Endothelial cell of umbilical vein (primary cell): ENCODE results near the gene KCNA3. TPM values are rescaled to one million over a fixed set of nuclear protein-coding genes. Genes with fewer than 3 reads are reported as not detected.

ENCODE experiments used
- BruUV-seq: library from RNA; stranded (reverse); fragments of 400-500 nt; replicated peaks from 2 replicates; lab custom pipeline; 2021; lab: Mats Ljungman, UMichigan
- CTCF ChIA-PET: fragments of 300-600, 350-600 bp; sonication (Branson Sonifier 250); formaldehyde crosslinking; loops from one replicate; lab custom pipeline; 2021; ENCODE audit warnings: antibody characterized with exemption, inconsistent platforms; lab: Charles Lee
- POLR2A ChIA-PET: fragments of 300-600, 350-600 bp; sonication (Branson Sonifier 250); formaldehyde crosslinking; loops from one replicate; lab custom pipeline; 2021; ENCODE audit warnings: antibody characterized with exemption, inconsistent platforms; lab: Charles Lee
- DNase-seq: peaks from one replicate; pipeline ENCODE4 v3.0.0-alpha.2; 2011; ENCODE audit warnings: low read depth, low spot score
- FAIRE-seq: peaks from 2 replicates; lab custom pipeline; 2011; peaks lifted over from hg19 to GRCh38; lab: Jason Lieb, UNC
- H2AFZ ChIP-seq: 2 replicates; pipeline ENCODE4 v1.6.0; 2012; ENCODE audit warnings: low read depth, low read length, control low read depth, inconsistent platforms
- H3K27ac ChIP-seq: 2 replicates; pipeline ENCODE4 v1.5.1; 2011; ENCODE audit warnings: low read depth, mild to moderate bottlenecking, control low read depth, low read length, moderate library complexity; ENCODE audit not compliant: insufficient read depth
- H3K27me3 ChIP-seq, 2 experiments: 2 replicates each; pipeline versions ENCODE4 v1.6.0 to v1.6.1; 2011; ENCODE audit warnings: low read length in 2 of 2, mixed read lengths in 1 of 2; ENCODE audit not compliant: control insufficient read depth in 2 of 2, insufficient read depth in 2 of 2
- H3K36me3 ChIP-seq, 2 experiments: 2 replicates in 1 of 2; 3 replicates in 1 of 2; pipeline ENCODE4 v1.5.1; 2011; ENCODE audit warnings: low read length in 2 of 2, mild to moderate bottlenecking in 1 of 2, moderate library complexity in 1 of 2; ENCODE audit not compliant: control insufficient read depth in 2 of 2, insufficient read depth in 2 of 2; ENCODE audit errors: extremely low read depth in 1 of 2
- H3K4me1 ChIP-seq: 3 replicates; pipeline ENCODE4 v1.5.1; 2011; ENCODE audit warnings: mild to moderate bottlenecking, low read length; ENCODE audit not compliant: control insufficient read depth, insufficient read depth; ENCODE audit errors: extremely low read depth
- H3K4me2 ChIP-seq: 2 replicates; pipeline ENCODE4 v1.6.1; 2011; ENCODE audit warnings: low read length, control low read depth, mixed read lengths; ENCODE audit not compliant: insufficient read depth
- H3K4me3 ChIP-seq, 3 experiments: fragments of 200-600 bp in 1 of 3; sonication (generic), shearing (Covaris generic) in 1 of 3; replicated peaks in 1 of 3; 2 replicates each; pipeline ENCODE4 v1.5.1; 2011 to 2016; ENCODE audit warnings: control low read depth in 3 of 3, low read length in 3 of 3, mild to moderate bottlenecking in 2 of 3, inconsistent platforms in 1 of 3, low read depth in 1 of 3, moderate library complexity in 1 of 3; ENCODE audit not compliant: insufficient read depth in 1 of 3
- H3K79me2 ChIP-seq: 2 replicates; pipeline ENCODE4 v1.6.0; 2012; ENCODE audit warnings: low read length, inconsistent platforms; ENCODE audit not compliant: control insufficient read depth, insufficient read depth
- H3K9ac ChIP-seq: replicated peaks from 2 replicates; pipeline ENCODE3; 2011; ENCODE audit warnings: low read length, control low read depth; ENCODE audit not compliant: insufficient read depth; ENCODE audit errors: extremely low read depth
- H3K9me1 ChIP-seq: replicated peaks from 3 replicates; pipeline ENCODE4 v1.6.0; 2011; ENCODE audit warnings: mild to moderate bottlenecking, low read length; ENCODE audit not compliant: control insufficient read depth, insufficient read depth; ENCODE audit errors: extremely low read depth
- H3K9me3 ChIP-seq: replicated peaks from 2 replicates; pipeline ENCODE4 v1.5.1; 2012; ENCODE audit warnings: low read length, inconsistent platforms; ENCODE audit not compliant: control insufficient read depth, insufficient read depth
- H4K20me1 ChIP-seq: replicated peaks from 2 replicates; pipeline ENCODE3; 2011; ENCODE audit warnings: mild to moderate bottlenecking, low read length; ENCODE audit not compliant: control insufficient read depth, insufficient read depth; ENCODE audit errors: extremely low read depth
- EZH2 ChIP-seq: IDR thresholded peaks from 2 replicates; pipeline ENCODE4 v1.6.1; 2012; ENCODE audit warnings: borderline replicate concordance, low read depth, mild to moderate bottlenecking, moderate library complexity, low read length, inconsistent platforms; ENCODE audit not compliant: severe bottlenecking
- FOS ChIP-seq: IDR thresholded peaks from 2 replicates; pipeline ENCODE4 v1.6.1; 2011; ENCODE audit warnings: mild to moderate bottlenecking, low read length, moderate library complexity, borderline replicate concordance; ENCODE audit not compliant: insufficient read depth
- JUN ChIP-seq: IDR thresholded peaks from 2 replicates; pipeline ENCODE4 v1.6.1; 2011; ENCODE audit warnings: borderline replicate concordance, low read depth; ENCODE audit not compliant: insufficient read length, insufficient read depth
- MYC ChIP-seq: IDR thresholded peaks from one replicate; pipeline ENCODE4 v1.6.1; 2011; ENCODE audit warnings: mild to moderate bottlenecking, low read depth, low read length
- POLR2AphosphoS5 ChIP-seq: IDR thresholded peaks from 2 replicates; pipeline ENCODE4 v1.6.1; 2012; ENCODE audit warnings: low read depth, mild to moderate bottlenecking, control low read depth, low read length, moderate library complexity; ENCODE audit not compliant: insufficient read depth
- dilution Hi-C: fragments of 300-500 bp; cut with MboI; formaldehyde crosslinking; loops from one replicate; pipeline ENCODE4 v1.15.0; 2019; ENCODE audit warnings: low sequenced_read_pairs; ENCODE audit not compliant: extremely low pct_ligation_motif_present
- intact Hi-C: fragments of 100-400 bp; cut with micrococcal nuclease; formaldehyde crosslinking; loops from one replicate; pipeline ENCODE4 v1.10.0; 2022
- polyA plus RNA-seq, 4 experiments: library from polyadenylated mRNA; depleted of rRNA in 3 of 4; stranded (reverse) in 3 of 4; unstranded in 1 of 4; fragments of >200 nt; gene quantifications; 2 replicates each; pipeline versions ENCODE4 v1.2.1 to v1.2.3, GENCODE V29; 2011 to 2012; ENCODE audit warnings: missing spikeins in 1 of 4
- total RNA-seq: library from RNA; stranded (reverse); gene quantifications from 2 replicates; pipeline ENCODE4 v1.2.3, GENCODE V29; 2021
- TF ChIP-seq, protein P1 (sequence below), 2 donors: IDR thresholded peaks; 1 replicate in 1 of 2; 2 replicates in 1 of 2; pipeline ENCODE4 v1.5.1; 2011; ENCODE audit warnings: low read length in 2 of 2, mild to moderate bottlenecking in 2 of 2, moderate library complexity in 2 of 2, control low read depth in 1 of 2, inconsistent platforms in 1 of 2, low read depth in 1 of 2; ENCODE audit not compliant: insufficient read depth in 1 of 2; ENCODE audit errors: extremely low read depth in 1 of 2

The KCNA3 gene
- total and polyA plus RNA-seq, 2 donors (not counting 3 experiments of a cell fraction or from before 2014, with no cell fraction given), result not detected

GRCh38 chr1:110682898-110683297, 8.2 kb upstream of the KCNA3 start:
- Histone ChIP-seq H4K20me1 (no peaks in the 10 kb centered on the region), H3K4me2 (no peak overlapping the region), H3K9ac (no peak overlapping the region), H3K9me1 (no peaks in the 10 kb centered on the region), H3K79me2 (no peaks in the 10 kb centered on the region), H3K4me1 (no peaks in the 10 kb centered on the region), H3K36me3 (no peaks in the 10 kb centered on the region), H3K27ac (no peak overlapping the region), H3K27me3 (no peaks in the 10 kb centered on the region), H3K9me3 (no peaks in the 10 kb centered on the region), H3K4me3 (no peak overlapping the region), H2AFZ (no peak overlapping the region)
- FAIRE-seq (no peak), DNase-seq (no peak)
- dilution Hi-C loops, result no loop called here
- intact Hi-C loops, result no loop called here
- CTCF ChIA-PET, result no interaction called here
- POLR2A ChIA-PET, result no interaction called here
- TF ChIP-seq FOS (no peak), POLR2AphosphoS5 (no peak), MYC (no peak), EZH2 (no peak), JUN (no peak)
- TF ChIP-seq, protein P1, sequence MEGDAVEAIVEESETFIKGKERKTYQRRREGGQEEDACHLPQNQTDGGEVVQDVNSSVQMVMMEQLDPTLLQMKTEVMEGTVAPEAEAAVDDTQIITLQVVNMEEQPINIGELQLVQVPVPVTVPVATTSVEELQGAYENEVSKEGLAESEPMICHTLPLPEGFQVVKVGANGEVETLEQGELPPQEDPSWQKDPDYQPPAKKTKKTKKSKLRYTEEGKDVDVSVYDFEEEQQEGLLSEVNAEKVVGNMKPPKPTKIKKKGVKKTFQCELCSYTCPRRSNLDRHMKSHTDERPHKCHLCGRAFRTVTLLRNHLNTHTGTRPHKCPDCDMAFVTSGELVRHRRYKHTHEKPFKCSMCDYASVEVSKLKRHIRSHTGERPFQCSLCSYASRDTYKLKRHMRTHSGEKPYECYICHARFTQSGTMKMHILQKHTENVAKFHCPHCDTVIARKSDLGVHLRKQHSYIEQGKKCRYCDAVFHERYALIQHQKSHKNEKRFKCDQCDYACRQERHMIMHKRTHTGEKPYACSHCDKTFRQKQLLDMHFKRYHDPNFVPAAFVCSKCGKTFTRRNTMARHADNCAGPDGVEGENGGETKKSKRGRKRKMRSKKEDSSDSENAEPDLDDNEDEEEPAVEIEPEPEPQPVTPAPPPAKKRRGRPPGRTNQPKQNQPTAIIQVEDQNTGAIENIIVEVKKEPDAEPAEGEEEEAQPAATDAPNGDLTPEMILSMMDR (IDR thresholded peaks at IDR 0.05; ENCODE audit: extremely low read depth in 1 of 2, insufficient read depth in 1 of 2, low read depth in 1 of 2, low read length in 2 of 2), result no peak
- BruUV-seq, result no TSS peak
